Occipital lobe (tissue), 1 donor: ENCODE data around the gene SFRP2. TPM values are rescaled to one million over a fixed set of nuclear protein-coding genes. Genes with fewer than 3 reads are reported as not detected.

ENCODE experiments used
- total RNA-seq: library from RNA; depleted of rRNA; stranded (reverse); fragments of >200 nt; gene quantifications from one replicate; pipeline ENCODE4 v1.2.3, GENCODE V29; 2014

Gene SFRP2
- total RNA-seq, 1 donor from 2014 or later = 1.1 TPM

Other genes starting within 250 kb of the SFRP2 start
- gene TLR2, start 104.8 kb downstream of the SFRP2 start, total RNA-seq = 1.6 TPM
- 26.7 TPM for gene RNF175, start 29.1 kb downstream of the SFRP2 start, total RNA-seq